ENCODE results near the gene FRMD3.

The FRMD3 gene

DNA sequence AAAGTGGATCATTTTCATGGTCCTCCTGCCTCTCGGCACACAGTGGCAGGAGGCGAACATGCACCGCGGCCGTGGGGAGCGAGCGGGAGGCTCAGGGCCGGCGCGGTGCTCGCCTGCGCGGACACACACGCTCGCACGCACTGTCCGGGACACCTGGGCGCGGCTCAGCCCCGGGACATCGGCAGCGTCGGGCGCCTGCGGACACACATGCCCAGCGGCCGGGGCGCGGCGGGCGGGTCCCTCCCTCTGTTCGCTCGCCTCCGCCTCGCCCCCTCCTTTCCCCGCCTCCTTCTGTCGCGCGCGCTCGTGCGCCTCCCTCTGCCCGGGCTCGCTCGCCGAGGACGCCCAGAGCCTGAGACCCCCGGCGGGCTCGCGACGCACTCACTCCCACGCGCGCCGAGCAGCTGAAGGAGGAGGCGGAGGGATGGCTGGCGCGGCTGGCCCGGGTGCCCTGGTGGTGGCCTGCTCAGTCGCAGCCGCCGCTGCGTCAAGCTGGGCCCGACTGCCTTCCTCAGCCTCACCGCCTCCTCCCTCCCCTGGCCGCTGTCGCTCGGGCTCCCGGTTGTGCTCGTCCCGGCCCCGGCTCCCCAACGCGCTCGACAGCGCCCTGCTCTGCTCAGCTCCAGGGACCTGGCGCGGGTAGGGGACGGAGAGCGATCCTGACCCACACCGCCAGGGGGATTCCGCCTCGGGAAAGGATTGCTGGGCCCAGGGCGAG, at the start of gene FRMD3:
Gene FRMD3, minus strand, starts transcription at position 230 of the 718 bp plus-strand sequence. Its CDS starts 170 bp downstream, at position 60.
- in situ Hi-C loops (cut with MboI; ENCODE audit: low sequenced_read_pairs) = no loop called here

DNA sequence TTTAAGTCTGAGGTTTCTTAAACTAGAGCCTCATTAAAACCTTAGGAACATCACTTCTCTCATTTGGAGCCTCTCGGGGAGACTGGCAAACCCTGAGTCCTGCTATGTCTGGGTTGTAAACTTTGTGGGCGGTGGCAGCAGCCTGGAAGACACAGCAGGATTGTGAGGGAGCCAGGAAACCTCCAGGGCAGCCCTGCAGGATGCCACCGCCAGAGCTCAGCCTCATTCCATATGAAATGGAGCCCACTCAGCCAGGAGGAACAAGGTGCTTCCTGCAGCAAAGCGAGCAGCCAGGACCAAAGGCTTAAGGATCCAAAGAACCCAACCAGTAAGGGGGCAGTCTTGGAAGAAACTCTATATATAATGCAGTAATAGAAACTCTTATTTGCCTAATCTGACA, 46.8 kb upstream of the FRMD3 start:
- in situ Hi-C loops (cut with MboI; ENCODE audit: low sequenced_read_pairs) = no loop called here

DNA sequence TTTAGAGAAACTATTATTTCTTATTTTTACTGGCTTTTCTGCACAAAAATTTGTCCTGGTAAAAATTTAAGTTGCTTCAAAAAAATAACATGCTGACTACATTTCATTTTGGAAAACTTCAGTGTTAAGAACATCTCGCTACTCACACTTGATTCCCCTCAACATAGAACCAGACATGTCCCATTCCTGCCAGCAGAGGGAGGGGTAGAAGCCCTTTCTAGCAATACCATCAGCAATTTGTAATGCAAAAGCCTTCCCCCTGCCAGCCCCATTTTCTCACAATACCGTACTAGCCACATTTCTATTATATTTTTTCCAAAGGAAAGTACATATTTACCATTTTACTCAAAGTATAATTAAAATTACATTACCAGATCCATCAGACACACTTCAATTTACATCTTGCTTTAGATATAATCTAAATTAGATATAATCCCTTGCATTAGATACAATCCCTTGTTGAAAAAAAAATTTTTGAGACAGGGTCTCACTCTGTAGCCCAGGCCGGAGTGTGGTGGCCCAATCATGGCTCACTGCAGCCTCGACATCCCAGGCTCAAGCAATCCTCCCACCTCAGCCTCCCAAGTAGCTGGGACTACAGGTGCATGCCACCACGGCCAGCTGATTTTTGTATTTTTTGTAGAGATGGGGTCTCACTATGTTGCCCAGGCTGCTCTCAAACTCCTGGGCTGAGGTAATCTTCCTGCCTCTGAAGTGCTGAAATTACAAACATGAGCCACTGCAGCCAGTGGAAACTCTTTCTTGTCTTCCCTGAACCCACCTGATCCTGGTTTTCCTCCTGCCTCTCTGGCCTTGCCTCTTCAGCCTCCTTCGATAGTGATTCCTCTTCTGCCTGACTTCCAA, 45.2 kb upstream of the FRMD3 start:
- in situ Hi-C loops (cut with MboI; ENCODE audit: low sequenced_read_pairs) = no loop called here

DNA sequence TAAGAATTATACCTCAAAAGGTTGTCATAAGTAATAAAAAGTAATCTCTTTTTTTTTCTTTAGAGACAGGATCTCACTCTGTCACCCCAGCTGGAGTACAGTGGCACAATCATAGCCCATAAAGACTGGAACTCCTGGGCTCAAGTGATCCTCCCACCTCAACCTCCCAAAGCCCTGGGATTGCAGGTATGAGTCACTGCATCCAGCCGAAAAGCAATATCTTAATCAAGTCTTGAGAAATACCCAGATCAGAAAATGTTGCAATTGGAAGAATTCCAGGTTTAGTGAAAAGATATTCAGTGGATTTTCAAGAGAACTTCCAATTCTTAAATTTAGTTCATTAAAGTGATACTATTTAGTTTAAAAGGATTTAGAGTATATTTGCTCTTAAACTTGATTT, 43.8 kb upstream of the FRMD3 start:
- in situ Hi-C loops (cut with MboI; ENCODE audit: low sequenced_read_pairs) = no loop called here

DNA sequence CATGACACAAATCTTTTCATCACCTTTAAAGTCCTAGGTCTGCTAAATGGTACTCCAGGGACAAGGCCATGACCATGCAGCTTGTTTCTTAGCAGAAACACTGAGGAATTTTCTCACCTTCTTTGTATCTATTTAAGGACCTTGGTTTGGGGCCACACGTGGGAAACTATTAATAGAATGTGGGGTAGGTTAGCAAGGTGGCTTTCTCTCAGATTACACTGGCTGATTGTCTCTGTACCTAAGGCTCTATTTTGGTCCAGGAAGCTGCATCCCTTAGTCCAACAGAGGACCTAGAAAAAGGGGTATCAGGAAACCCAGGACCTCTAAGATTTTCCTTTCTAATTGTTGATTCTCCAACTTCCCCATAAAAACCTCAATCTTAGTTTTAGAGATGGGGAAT, 36.3 kb upstream of the FRMD3 start:
- in situ Hi-C loops (cut with MboI; ENCODE audit: low sequenced_read_pairs) = no loop called here

DNA sequence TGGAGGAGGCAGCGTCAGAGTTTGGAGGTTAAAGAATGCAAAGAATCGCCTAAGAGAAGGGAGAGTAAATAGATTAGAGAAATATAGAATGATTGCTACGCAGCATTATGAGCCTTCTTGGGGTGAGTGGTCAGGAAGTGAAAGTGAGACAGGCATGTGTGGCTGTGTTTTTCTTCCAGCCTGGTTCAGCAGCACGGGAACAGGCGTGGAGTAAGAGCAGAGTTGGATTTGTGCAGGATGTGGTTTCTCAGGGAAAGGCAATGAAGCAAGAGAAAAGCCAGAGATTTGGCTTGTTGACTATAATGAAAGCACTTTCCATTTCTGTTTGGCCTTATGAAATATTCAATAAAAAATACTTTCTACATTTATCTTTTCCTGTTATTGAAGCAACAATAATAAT, 34.3 kb upstream of the FRMD3 start:
- in situ Hi-C loops (cut with MboI; ENCODE audit: low sequenced_read_pairs) = no loop called here

DNA sequence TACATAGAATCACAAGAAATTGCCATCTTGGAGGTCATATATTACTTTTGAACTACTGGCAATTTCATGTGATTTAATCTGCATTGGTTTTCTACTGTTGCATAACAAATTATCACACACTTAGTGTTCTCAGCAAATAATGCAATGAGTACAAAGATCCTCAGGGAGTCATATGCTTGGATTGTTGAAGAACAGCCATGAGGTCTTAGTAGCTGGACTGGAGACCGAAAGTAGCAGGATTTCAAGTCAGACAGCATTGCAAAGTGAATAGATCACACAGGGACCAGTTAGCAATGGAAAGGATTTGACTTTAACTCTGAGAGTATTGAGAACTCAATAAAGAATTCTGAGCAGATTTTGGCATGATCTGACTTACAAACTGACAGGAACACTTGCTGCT, 32.2 kb upstream of the FRMD3 start:
- in situ Hi-C loops (cut with MboI; ENCODE audit: low sequenced_read_pairs) = no loop called here

DNA sequence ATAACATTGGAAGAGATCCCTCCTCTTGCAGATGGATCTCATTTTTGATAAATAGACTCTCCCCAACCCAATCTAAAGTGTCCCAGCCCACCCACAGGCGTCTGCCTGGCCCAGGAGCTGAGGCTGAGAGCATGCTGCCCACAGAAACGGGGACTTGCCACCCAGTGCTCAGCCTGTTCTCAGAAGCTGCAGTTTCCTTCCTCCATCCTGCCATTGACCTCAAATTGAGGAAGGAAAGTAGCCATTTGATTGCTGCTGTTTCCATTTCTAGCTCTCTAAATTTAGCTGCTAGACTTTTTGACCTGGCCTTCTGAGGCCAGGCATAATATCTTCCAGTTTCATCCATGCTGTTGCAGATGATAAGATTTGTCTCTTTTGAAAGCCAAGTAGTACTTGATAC, 31.1 kb upstream of the FRMD3 start:
- in situ Hi-C loops (cut with MboI; ENCODE audit: low sequenced_read_pairs) = no loop called here

DNA sequence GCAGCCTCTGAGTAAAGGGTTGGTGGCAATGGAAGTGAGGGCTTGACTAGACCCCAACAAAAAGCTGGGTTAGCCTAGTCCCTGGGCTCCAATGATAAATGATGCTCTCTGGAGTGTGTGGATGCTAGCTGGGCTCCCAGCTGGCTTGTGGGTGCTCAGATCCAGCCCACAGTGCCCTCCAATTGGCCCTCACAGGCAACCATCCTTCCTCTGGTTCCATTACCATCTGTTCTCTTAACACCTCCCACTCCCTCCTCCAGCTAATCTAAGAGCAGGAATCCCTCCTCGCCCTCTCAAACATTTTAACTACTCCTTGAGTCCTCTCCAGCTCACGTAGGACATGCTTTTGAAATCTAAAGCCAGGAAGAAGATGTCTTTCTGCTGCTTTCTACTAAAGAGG, 25.2 kb upstream of the FRMD3 start:
- in situ Hi-C loops (cut with MboI; ENCODE audit: low sequenced_read_pairs) = no loop called here

DNA sequence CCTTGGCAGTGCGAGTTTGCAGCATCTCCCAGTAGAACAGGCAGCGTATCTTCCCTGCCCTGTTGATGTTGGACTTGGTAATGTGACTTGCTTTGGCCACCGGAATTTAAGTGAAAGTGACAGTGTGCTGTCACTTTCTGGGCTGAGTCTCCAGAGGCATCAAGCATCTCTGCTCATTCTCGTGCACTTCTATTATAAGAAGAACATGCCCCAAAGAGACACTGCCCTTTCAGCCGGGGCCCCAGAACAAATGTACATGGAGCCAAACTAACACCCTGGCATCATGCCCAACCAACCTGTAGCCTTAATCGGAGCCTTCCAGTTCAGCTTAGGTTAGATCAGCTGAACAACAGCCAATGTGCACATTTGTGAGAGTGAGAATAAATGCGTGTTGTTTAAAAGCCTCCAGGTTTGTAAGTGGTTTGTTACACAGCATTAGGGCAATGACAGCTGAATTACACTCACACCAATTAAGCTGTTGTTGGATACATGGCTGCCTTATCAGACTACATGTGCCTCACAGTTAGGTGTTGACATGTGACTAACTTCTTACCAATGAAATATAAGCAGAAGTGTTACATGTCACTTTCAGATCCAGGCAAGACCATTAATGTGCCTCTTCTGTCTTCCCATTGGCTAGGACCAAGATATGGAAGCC, 22.1 kb upstream of the FRMD3 start:
- in situ Hi-C loops (cut with MboI; ENCODE audit: low sequenced_read_pairs) = no loop called here

DNA sequence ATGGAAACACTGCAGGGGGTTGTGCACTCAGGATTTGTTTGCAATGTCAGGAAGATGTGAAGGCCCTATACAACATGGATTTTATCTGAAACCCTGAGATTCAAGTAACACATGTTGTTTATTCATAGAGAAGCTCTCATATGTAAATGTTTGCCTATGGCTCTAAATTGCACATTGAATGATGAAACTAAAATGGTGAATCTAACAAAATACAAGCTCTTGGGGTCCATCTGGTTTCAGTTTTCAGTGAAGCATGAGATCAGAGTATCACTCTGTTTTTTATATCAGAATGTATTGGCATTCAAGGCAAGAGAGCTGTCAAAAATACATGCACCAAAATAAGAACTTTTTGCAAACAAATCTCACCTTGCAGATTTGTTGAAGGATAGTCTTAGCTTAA, 19.6 kb upstream of the FRMD3 start:
- in situ Hi-C loops (cut with MboI; ENCODE audit: low sequenced_read_pairs) = no loop called here

DNA sequence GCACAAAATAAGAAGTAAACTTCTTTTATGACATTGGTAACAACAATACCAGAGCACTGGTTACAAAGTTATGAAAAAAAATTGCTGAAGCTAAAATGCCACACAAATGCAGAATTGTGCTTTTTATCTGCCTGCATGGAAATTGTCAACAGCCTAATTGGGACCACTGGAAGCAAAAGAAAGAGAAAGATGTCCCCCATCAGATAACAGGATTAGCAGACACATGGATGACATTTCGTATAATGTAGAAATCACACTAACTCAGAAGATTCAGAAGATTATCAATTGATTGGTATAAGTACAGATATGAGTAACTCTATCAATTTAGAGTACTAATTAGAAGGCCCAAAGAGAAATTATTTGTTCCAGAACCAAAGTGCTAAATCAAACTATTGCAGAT, 19.1 kb upstream of the FRMD3 start:
- in situ Hi-C loops (cut with MboI; ENCODE audit: low sequenced_read_pairs) = no loop called here

DNA sequence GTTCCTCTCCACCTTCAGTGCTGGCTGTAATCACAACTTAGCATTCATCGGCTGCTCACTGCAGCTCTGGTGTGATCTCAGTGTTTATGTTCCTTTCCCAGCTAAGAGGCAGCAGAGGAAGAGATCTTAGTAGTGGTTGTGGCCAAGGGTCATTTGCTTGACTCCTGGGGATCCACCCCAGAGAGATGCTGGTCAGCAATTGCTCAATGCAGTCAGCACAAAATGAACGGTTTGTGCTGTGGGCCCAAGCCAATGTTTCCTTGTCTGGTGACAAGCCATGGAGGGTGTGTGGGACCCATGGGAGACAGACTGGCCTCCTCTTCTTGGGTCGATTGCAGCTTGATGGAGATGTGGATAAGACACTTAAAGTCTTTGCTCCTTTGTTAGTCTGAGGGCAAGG, 16.1 kb upstream of the FRMD3 start:
- in situ Hi-C loops (cut with MboI; ENCODE audit: low sequenced_read_pairs) = no loop called here

DNA sequence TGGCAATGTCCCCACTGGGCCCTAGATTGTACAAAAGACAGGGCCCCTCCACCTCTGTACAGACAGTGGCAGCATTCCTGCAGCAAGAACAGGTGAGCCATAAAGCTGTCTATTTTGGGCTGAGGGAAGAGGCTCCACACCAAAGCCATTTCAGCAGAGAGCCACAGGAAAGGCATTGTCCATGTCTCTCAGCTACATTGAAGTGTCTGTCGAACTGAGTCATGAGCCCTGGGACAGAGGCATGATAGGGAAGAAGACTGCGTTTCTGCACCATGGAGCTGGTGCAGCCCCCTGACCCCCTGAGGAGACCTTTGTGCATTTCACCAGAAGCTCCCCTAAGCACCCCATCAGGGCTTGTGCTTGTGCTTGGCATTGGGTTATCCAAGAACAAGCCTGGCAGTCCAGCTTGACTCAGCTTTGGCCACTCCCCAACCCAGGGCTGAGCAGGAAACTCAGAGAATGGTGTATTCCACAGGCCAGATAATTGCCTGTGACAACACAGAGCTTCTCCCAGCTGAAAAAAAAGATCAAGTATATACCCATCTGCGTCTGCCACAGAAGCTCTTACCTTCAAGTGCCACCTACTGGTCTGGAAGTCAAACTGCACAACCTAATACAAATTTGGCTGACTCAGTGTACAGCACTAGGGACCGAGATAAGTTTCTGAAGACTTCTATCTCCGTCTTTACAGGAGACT, 5.9 kb upstream of the FRMD3 start:
- in situ Hi-C loops (cut with MboI; ENCODE audit: low sequenced_read_pairs) = no loop called here

DNA sequence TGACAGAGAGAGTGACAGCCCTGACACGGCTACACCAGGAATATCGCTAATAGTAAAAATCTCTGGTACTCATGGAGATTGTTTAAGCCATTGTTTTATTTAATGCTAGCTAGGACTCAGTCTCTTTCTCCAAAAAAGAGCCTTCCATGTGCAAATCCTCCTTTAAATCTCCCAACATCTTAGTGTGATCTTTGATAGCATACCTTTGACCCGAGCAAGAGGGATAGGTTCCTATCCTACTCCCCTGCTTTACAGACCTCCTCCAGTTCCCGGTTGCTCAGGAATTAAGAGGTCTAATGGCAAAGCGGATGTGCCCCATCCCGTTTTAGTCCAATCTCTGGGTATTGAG, 663 bp upstream of the FRMD3 start:
- in situ Hi-C loops (cut with MboI; ENCODE audit: low sequenced_read_pairs) = no loop called here

DNA sequence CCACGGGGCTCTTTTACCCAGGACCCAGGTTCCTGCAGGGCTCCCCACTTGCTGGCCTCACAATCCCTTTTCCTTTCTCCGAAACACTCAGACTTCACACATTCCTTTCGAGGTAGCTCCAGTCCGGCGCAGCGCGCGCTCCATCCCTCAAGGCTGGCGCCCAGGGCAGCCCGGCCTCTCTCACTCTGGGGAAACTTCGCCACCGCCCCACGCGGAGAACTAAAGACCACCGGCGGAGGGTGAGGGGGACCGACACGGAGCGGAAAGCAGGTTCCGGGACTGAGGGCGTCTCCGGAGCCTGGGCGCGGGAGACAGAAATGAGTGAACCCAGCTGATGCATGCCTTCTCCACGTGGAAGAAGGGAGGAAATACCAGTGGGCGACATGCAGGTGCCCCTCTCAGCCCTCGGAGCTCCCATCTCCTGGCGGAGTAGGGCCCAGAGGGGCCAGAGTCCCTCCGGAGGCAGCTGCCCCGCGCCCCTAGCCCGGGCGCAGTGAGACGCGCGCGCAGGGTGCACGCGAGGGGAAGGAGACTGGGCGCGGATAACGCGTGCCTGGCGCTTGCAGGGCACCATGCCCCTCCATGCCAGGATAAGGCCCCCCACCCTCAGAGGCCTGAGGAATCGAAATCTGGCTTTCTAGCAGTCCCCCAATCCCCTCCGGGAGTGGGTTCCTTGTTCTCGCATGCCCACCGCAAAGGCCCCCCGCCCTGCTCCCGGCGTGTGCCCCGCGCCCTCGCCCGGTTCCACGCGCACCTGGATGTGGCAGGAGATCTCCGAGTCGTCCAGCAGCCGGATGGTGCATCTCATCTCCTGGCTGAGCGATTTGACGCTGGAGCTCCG, 650 bp downstream of the FRMD3 start:
- in situ Hi-C loops (cut with MboI; ENCODE audit: low sequenced_read_pairs) = no loop called here

DNA sequence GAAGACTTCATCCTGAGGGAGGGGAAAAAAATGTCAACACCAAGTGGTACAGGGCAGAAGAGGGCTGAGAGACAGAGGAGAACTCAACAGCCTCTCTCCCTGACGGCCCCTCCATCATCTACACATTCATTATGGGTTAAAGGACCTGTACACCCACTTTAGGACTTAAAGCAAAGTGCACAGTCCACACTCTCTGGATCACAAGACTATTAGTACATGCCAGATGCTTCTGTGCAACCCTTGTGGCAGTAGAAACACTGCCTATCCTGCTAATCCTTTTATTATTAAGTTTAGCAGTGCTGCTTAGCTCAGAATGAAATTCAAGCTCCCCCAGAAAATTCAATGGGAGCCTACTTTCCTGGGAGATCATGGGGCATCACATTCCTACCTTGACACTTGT, 1.9 kb downstream of the FRMD3 start:
- in situ Hi-C loops (cut with MboI; ENCODE audit: low sequenced_read_pairs) = no loop called here

DNA sequence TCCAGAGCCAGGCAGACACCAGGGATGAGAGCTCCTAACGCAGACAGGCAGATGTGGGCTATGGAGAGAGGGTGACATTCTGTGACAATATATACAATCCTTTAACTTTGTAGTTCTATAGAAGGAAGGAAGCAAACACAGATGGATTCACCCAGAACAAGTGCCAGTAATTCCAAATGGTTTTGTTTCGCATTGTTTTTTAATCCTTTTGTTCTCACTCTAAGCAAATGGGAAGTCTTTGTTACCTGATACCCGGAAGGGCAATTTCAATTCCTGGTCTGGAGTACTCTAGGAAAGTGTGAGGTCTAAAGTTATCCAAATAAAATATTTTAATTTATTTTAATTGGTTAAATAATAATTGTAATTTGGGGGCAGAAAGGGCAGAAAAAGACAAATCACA, 2.5 kb downstream of the FRMD3 start:
- in situ Hi-C loops (cut with MboI; ENCODE audit: low sequenced_read_pairs) = no loop called here

DNA sequence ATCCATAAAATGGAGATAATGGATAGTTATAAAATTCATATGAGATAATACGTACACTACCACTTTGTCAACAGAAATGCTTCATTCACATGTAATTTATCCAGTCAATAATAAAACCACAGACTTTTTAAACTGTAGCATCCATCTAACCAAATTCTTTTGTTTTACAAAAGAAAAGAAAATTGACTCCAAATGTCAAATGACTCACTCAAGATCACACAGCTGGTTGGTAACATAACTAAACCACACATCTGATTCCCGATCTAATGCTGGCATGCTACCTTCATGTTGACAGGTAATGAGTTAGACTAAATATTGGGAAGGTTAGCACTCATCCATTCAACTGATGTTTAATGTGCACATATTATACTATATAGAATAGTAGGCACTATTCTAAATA, 4.9 kb downstream of the FRMD3 start:
- in situ Hi-C loops (cut with MboI; ENCODE audit: low sequenced_read_pairs) = no loop called here

DNA sequence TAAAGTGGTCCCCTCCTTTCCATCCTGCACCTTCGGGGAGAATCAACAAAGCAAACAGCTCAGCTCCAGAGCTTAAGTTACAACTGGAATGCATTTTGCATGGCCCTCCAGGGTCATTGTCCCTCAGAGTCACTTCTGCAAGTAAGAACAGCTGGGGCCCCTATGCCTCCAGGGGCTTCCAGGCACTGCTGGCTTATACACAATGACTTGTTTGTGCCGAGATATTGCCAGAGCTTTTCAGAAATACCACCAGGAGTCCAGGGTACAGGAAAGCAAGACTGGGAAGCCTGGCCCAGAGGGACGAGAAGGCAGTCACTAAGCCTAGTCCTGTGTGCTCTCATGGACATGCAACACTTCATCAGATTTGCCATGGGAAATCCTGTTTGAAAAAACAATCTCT, 11.3 kb downstream of the FRMD3 start:
- in situ Hi-C loops (cut with MboI; ENCODE audit: low sequenced_read_pairs) = no loop called here

DNA sequence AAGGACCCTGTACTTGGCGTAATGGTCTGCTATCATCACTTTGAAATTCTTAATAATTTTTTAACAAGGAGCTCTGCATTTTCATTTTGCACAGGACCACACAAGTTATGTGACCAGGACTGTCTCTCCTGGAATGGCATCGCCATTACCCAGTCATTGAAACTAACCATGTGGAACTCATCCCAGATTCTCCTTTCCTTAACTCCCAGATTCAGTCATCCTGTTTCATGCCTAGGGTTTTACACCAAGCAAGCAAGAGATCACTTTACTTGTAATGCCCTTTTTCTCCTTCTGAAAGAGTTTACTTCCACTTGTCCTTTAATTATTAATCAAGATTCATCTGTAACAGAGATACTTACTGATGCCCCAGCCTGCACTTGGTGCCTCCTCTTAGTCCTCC, 12.0 kb downstream of the FRMD3 start:
- in situ Hi-C loops (cut with MboI; ENCODE audit: low sequenced_read_pairs) = no loop called here

Data from hTERT RPE-1 (cell line).